ENCODE results near the gene GBE1. TPM values are rescaled to one million over a fixed set of nuclear protein-coding genes. Genes with fewer than 3 reads are reported as not detected.

Gene GBE1
- polyA plus RNA-seq, 1 of the 3 experiments (the other 2 are of a cell fraction), result 14.2 TPM

DNA sequence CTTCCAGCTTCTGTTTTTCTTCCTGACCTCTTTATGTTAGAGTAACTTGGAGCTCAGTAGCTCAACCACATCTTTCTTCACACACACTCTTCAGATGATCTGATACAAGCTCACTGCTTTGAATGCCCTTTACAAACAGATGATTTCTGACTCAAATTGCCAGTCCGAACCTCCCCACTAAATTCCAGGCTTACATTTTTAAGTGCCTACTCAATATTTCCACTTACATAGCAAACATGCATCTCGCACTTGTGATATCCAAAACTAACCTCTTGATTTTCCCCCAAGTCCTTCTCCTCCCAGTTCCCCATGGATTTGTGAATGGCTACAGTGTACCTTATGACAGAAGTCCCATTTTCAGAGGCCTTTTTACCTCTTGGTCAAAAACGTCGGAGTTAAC is 139.1 kb downstream of the GBE1 start:
- no peak overlapping the region for H2AFZ ChIP-seq (ENCODE audit: low read depth)
- no peaks in the 10 kb centered on the region for H3K9me3 ChIP-seq
- no peaks in the 10 kb centered on the region for H3K27me3 ChIP-seq (ENCODE audit: insufficient read depth)
- H4K20me1 ChIP-seq (ENCODE audit: insufficient read depth), result no peaks in the 10 kb centered on the region
- CTCF ChIA-PET, result no interaction called here
- H3K79me2 ChIP-seq (ENCODE audit: insufficient read depth), result no peaks in the 10 kb centered on the region
- no peak overlapping the region for H3K27ac ChIP-seq (ENCODE audit: low read depth in 2 of 2, low read length in 1 of 2)
- TF ChIP-seq NRF1 (IDR thresholded peaks at IDR 0.05; ENCODE audit: low read depth, low read length) (no peak), RXRA (IDR thresholded peaks at IDR 0.05; ENCODE audit: borderline replicate concordance, low read depth) (no peak), MEF2A (IDR thresholded peaks at IDR 0.05; ENCODE audit: borderline replicate concordance, low read depth) (no peak), EZH2phosphoT487 (IDR thresholded peaks at IDR 0.05; ENCODE audit: borderline replicate concordance, low read depth) (no peak), TAF1 (IDR thresholded peaks at IDR 0.05; ENCODE audit: borderline replicate concordance, low read depth, low read length) (no peak), RCOR1 (IDR thresholded peaks at IDR 0.05; ENCODE audit: low read length) (no peak), GATA2 (CRISPR knock-in tag; IDR thresholded peaks at IDR 0.05) (no peak), EP300 (IDR thresholded peaks at IDR 0.05; ENCODE audit: borderline replicate concordance in 1 of 2, low read depth in 1 of 2, low read length in 1 of 2) (no peak)
- TF ChIP-seq, protein P1, sequence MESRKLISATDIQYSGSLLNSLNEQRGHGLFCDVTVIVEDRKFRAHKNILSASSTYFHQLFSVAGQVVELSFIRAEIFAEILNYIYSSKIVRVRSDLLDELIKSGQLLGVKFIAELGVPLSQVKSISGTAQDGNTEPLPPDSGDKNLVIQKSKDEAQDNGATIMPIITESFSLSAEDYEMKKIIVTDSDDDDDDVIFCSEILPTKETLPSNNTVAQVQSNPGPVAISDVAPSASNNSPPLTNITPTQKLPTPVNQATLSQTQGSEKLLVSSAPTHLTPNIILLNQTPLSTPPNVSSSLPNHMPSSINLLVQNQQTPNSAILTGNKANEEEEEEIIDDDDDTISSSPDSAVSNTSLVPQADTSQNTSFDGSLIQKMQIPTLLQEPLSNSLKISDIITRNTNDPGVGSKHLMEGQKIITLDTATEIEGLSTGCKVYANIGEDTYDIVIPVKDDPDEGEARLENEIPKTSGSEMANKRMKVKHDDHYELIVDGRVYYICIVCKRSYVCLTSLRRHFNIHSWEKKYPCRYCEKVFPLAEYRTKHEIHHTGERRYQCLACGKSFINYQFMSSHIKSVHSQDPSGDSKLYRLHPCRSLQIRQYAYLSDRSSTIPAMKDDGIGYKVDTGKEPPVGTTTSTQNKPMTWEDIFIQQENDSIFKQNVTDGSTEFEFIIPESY (IDR thresholded peaks at IDR 0.05; ENCODE audit: borderline replicate concordance, low read depth), result no peak
- H3F3A ChIP-seq (replicated peaks; ENCODE audit: insufficient read depth), result no peaks in the 10 kb centered on the region
- 83% methylated on average over 4 of the region's 4 CpGs for WGBS (ENCODE audit: low lambda C conversion rate)
- H3K9ac ChIP-seq, result no peak overlapping the region
- H3K4me1 ChIP-seq (ENCODE audit: control insufficient read depth in 1 of 2, insufficient read depth in 2 of 2, low read depth in 1 of 2, low read length in 1 of 2), result no peaks in the 10 kb centered on the region
- H3K9me2 ChIP-seq, result no peaks in the 10 kb centered on the region
- no peak overlapping the region for H3K4me3 ChIP-seq (ENCODE audit: low read depth in 2 of 2, low read length in 1 of 2)
- DNase-seq, result no peak
- no peak overlapping the region for H3K4me2 ChIP-seq
- POLR2A ChIA-PET, result no interaction called here
- H3K36me3 ChIP-seq (replicated peaks in 1 of 2; ENCODE audit: control insufficient read depth in 1 of 2, insufficient read depth in 2 of 2, low read length in 1 of 2), result peaks cover 0 to 4% of the 10 kb centered on the region in 2 experiments

DNA sequence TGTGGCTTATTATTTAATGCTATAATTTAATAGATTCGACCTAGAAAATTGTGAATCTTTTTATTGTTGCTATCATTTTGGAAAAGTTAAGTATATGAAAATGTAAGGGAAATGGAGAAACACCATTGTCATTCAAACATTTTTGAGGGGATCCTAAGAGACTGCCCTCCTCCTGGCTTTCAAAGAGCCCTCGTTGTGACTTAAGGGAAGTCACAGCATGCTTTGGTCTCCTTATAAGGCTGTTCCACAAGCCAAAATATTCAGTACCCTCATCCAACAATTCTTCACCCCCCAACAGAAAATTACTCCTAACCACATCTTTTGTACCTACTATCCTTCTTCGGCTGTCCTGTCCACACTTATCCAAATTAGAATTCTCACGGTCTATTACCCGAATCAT is 140.2 kb downstream of the GBE1 start:
- 86% methylated on average over 5 of the region's 5 CpGs for WGBS (ENCODE audit: low lambda C conversion rate)
- no peak overlapping the region for H2AFZ ChIP-seq (ENCODE audit: low read depth)
- no peak overlapping the region for H3K4me3 ChIP-seq (ENCODE audit: low read depth in 2 of 2, low read length in 1 of 2)
- no peaks in the 10 kb centered on the region for H3K79me2 ChIP-seq (ENCODE audit: insufficient read depth)
- no peaks in the 10 kb centered on the region for H4K20me1 ChIP-seq (ENCODE audit: insufficient read depth)
- ChIA-PET POLR2A (no interaction called here), CTCF (no interaction called here)
- no peaks in the 10 kb centered on the region for H3K4me1 ChIP-seq (ENCODE audit: control insufficient read depth in 1 of 2, insufficient read depth in 2 of 2, low read depth in 1 of 2, low read length in 1 of 2)
- no peak overlapping the region for H3K4me2 ChIP-seq
- no peaks in the 10 kb centered on the region for H3K27me3 ChIP-seq (ENCODE audit: insufficient read depth)
- H3K9me3 ChIP-seq, result no peaks in the 10 kb centered on the region
- no peak overlapping the region for H3K9ac ChIP-seq
- no peaks in the 10 kb centered on the region for H3K9me2 ChIP-seq
- peaks cover 0 to 7% of the 10 kb centered on the region in 2 experiments for H3K36me3 ChIP-seq (replicated peaks in 1 of 2; ENCODE audit: control insufficient read depth in 1 of 2, insufficient read depth in 2 of 2, low read length in 1 of 2)
- H3F3A ChIP-seq (replicated peaks; ENCODE audit: insufficient read depth), result no peaks in the 10 kb centered on the region
- no peak for DNase-seq
- no peak overlapping the region for H3K27ac ChIP-seq (ENCODE audit: low read depth in 2 of 2, low read length in 1 of 2)
- TF ChIP-seq YY1 (IDR thresholded peaks at IDR 0.05; ENCODE audit: low read depth) (no peak), CHD2 (IDR thresholded peaks at IDR 0.05; ENCODE audit: low read length, partially characterized antibody) (no peak), NFIC (IDR thresholded peaks at IDR 0.05; ENCODE audit: borderline replicate concordance) (no peak), NRF1 (IDR thresholded peaks at IDR 0.05; ENCODE audit: low read depth, low read length) (no peak), TAF1 (IDR thresholded peaks at IDR 0.05; ENCODE audit: borderline replicate concordance, low read depth, low read length) (no peak), SIN3A (IDR thresholded peaks at IDR 0.05; ENCODE audit: borderline replicate concordance, low read depth, low read length) (no peak), FOXM1 (IDR thresholded peaks at IDR 0.05; ENCODE audit: low read depth) (no peak), CTCF (IDR thresholded peaks at IDR 0.05) (no peak), EP300 (IDR thresholded peaks at IDR 0.05; ENCODE audit: borderline replicate concordance in 1 of 2, low read depth in 1 of 2, low read length in 1 of 2) (no peak), POLR2AphosphoS5 (IDR thresholded peaks at IDR 0.05; ENCODE audit: low read depth, low read length) (no peak), TCF12 (IDR thresholded peaks at IDR 0.05) (no peak), SMC3 (IDR thresholded peaks at IDR 0.05; ENCODE audit: low read depth, low read length) (no peak)
- TF ChIP-seq, protein P2, sequence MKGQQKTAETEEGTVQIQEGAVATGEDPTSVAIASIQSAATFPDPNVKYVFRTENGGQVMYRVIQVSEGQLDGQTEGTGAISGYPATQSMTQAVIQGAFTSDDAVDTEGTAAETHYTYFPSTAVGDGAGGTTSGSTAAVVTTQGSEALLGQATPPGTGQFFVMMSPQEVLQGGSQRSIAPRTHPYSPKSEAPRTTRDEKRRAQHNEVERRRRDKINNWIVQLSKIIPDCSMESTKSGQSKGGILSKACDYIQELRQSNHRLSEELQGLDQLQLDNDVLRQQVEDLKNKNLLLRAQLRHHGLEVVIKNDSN (IDR thresholded peaks at IDR 0.05; ENCODE audit: borderline replicate concordance, low read depth), result no peak
- TF ChIP-seq, protein P3, sequence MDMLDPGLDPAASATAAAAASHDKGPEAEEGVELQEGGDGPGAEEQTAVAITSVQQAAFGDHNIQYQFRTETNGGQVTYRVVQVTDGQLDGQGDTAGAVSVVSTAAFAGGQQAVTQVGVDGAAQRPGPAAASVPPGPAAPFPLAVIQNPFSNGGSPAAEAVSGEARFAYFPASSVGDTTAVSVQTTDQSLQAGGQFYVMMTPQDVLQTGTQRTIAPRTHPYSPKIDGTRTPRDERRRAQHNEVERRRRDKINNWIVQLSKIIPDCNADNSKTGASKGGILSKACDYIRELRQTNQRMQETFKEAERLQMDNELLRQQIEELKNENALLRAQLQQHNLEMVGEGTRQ (IDR thresholded peaks at IDR 0.05; ENCODE audit: borderline replicate concordance, low read depth, low read length), result no peak
